Measurements from ENCODE around the gene ANKRD23.
"Not testable (repeated sequence)": the region's sequence is repeated elsewhere in the genome, so short reads cannot be mapped to it uniquely, and the experiment has no call there.

The ANKRD23 gene

DNA sequence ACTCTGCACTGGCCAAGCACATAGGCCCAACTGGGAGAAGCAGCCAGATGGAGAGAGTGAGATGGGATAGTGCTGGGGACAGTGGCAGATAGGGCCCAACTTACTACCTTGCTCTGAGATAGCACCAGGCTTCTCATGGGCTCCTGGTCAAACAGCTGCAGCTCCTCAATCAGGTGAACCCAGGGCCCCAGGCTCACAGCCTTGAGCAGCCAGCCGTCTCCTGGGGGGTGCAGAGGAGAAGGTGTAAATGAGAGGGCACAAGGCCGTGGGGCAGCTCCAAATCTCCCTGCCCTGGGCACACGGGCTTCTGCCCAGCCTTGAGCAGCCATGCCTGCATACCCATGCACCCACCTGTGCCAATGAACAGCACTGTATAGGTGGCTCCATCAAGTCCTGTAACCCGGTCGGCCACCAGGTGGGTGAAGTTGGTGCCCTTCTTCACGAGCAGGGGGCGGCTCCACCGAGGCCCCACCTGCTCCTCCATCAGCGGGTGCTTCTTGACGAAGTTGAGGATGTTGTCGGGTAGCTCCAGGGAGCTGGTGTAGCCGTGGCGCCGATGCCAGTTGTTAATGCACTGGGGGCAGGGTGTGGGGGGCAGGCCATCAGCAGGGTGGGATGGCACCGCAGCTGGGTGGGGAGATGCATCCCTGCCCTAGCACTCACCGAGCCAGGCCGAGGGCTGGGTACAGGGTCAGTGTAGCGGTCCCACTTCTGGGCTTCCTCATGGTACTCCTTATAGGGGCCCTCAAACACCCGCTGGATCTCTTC, 19.9 kb upstream of the ANKRD23 start:
- TF ChIP-seq, protein P1, sequence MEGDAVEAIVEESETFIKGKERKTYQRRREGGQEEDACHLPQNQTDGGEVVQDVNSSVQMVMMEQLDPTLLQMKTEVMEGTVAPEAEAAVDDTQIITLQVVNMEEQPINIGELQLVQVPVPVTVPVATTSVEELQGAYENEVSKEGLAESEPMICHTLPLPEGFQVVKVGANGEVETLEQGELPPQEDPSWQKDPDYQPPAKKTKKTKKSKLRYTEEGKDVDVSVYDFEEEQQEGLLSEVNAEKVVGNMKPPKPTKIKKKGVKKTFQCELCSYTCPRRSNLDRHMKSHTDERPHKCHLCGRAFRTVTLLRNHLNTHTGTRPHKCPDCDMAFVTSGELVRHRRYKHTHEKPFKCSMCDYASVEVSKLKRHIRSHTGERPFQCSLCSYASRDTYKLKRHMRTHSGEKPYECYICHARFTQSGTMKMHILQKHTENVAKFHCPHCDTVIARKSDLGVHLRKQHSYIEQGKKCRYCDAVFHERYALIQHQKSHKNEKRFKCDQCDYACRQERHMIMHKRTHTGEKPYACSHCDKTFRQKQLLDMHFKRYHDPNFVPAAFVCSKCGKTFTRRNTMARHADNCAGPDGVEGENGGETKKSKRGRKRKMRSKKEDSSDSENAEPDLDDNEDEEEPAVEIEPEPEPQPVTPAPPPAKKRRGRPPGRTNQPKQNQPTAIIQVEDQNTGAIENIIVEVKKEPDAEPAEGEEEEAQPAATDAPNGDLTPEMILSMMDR (IDR thresholded peaks at IDR 0.05), result no peak
- Histone ChIP-seq H3K9me3 (no peaks in the 10 kb centered on the region), H3K4me1 (ENCODE audit: control insufficient read depth in 1 of 2, insufficient read depth in 1 of 2, low read depth in 1 of 2, low read length in 1 of 2) (peaks cover 53 to 77% of the 10 kb centered on the region in 2 experiments), H3K4me3 (ENCODE audit: low read depth in 1 of 2, low read length in 1 of 2) (no peak overlapping the region), H3K36me3 (no peaks in the 10 kb centered on the region), H3K27me3 (peaks cover 98% of the 10 kb centered on the region), H3K27ac (no peak overlapping the region)

DNA sequence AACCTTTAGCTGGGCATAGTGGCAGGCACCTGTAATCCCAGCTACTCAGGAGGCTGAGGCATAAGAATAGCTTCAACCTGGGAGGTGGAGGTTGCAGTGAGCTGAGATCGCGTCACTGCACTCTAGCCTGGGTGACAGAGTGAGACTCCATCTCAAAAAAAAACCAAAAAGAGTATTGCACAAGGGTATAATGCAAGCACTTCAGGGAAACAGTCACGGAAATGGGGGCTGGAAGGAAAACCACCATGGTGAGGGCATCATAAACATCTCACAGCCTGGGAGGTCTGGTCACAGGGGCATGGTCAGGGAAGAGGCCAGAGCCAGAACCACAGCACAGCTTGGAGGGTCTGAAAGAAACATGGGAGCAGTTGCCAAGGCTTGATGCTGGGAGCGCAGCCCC, 19.2 kb upstream of the ANKRD23 start:
- Histone ChIP-seq H3K4me1 (ENCODE audit: control insufficient read depth in 1 of 2, insufficient read depth in 1 of 2, low read depth in 1 of 2, low read length in 1 of 2) (peaks cover 50 to 77% of the 10 kb centered on the region in 2 experiments), H3K27me3 (peaks cover 95% of the 10 kb centered on the region), H3K4me3 (ENCODE audit: low read depth in 1 of 2, low read length in 1 of 2) (peak overlapping the region in 1 of 2 experiments; percentile 20)
- H3K27ac ChIP-seq, H3K36me3 ChIP-seq, H3K9me3 ChIP-seq: not testable (repeated sequence)

DNA sequence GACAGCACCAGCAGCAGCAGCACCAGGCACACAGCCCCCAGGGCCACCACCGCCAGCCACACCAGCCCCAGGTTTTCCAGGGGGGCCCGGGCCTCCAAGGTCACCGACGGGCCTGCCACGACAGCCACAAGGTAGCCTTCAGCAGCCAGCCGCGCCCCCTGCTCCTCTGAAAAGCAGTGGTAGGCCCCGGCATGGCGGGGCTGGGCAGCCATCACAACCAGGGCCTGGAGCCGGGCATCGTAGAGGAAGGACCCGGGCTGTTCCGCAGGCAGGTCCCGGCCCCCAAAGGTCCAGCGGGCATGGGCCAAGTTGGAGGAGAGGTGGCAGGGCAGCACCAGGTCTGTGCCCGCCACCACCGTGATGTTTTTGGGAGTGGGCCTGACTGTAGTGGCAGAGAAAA, 17.3 kb upstream of the ANKRD23 start:
- Histone ChIP-seq H3K9me3 (no peaks in the 10 kb centered on the region), H3K4me1 (ENCODE audit: control insufficient read depth in 1 of 2, insufficient read depth in 1 of 2, low read depth in 1 of 2, low read length in 1 of 2) (peaks cover 39 to 68% of the 10 kb centered on the region in 2 experiments), H3K27me3 (peaks cover 75% of the 10 kb centered on the region), H3K4me3 (ENCODE audit: low read depth in 1 of 2, low read length in 1 of 2) (no peak overlapping the region), H3K36me3 (no peaks in the 10 kb centered on the region), H3K27ac (no peak overlapping the region)
- TF ChIP-seq, protein P1 (IDR thresholded peaks at IDR 0.05), result no peak

DNA sequence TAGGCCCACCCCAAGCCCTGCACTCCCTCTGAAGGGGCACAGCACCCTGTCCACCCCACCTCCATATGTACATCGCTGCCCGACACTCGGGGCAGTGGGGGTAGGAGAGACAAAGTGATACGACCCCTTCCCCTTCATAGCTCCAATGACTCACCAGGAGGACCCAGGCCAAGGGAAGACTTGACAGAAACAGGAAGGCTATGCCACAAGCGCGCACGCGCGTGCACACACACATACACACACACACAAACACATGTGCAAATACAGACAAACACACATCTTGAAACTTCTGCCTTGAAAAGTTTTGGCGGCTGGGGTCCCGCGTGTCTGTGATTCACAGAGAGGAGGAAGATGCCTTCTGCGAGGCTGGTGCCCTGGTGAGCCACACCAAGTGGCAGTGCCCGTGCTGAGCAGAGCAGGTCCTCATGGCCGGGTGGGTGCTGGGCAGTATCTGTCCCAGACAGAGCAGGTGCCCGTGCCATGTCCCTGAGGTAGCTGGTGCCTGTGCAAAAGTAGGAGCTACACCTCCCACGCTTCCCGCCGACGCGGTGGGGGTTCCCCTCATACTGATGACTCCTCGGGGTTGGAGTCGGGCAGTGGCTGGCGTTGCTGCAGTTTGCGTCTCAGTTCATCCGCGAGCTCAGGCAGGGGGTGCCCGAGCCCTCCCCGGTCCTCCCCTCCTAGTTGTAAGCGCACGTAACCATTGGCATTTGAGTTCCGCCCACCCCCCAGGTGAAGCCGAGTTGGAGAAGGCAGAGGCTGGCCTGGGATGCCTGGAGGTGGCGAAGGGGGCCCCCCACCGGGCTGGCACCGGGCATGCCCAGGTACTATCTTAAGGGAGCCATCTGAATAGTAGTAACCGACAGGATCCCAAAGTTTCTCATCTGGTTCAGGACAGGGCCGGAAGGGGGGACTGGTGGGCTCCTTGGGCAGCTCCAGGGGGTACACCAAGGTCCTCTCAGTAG, 16.5 kb upstream of the ANKRD23 start:
- Histone ChIP-seq H3K27me3 (peaks cover 68% of the 10 kb centered on the region), H3K27ac (no peak overlapping the region), H3K4me3 (ENCODE audit: low read depth in 1 of 2, low read length in 1 of 2) (no peak overlapping the region), H3K4me1 (ENCODE audit: control insufficient read depth in 1 of 2, insufficient read depth in 1 of 2, low read depth in 1 of 2, low read length in 1 of 2) (peaks cover 37 to 60% of the 10 kb centered on the region in 2 experiments), H3K9me3 (no peaks in the 10 kb centered on the region), H3K36me3 (no peaks in the 10 kb centered on the region)
- TF ChIP-seq, protein P1 (IDR thresholded peaks at IDR 0.05), result no peak

DNA sequence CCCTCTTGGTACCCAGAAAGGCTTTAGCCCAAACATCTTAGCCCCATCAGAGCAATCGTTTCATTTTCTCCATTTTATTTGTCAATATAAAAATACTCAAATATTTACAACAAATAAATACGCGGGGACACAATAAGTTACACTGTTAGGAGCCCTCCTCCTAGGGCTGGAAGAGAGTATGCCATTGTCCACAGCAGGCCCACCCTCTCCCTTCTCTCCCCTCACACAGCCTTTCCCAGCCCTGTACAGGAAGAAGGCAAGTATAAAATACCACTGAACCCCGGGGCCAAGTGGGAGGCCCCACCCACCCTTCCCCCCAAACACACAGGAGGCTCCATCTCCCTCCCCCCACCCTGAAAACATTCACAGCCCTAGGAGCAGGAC, 15.9 kb upstream of the ANKRD23 start:
- peaks cover 37 to 54% of the 10 kb centered on the region in 2 experiments for H3K4me1 ChIP-seq (ENCODE audit: control insufficient read depth in 1 of 2, insufficient read depth in 1 of 2, low read depth in 1 of 2, low read length in 1 of 2)
- H3K4me3 ChIP-seq (ENCODE audit: low read depth in 1 of 2, low read length in 1 of 2), result no peak overlapping the region
- no peak overlapping the region for H3K27ac ChIP-seq
- TF ChIP-seq, protein P1 (IDR thresholded peaks at IDR 0.05), result no peak
- H3K27me3 ChIP-seq, result peaks cover 61% of the 10 kb centered on the region
- no peaks in the 10 kb centered on the region for H3K36me3 ChIP-seq
- no peaks in the 10 kb centered on the region for H3K9me3 ChIP-seq
